Mucosa of stomach (tissue), 1 donor: ENCODE results near the gene AGAP3.
A peak's percentile ranks its signal among the peaks of the same experiment; 100 is the strongest.

Experiments
- H3K27me3 ChIP-seq: one replicate; pipeline ENCODE4 v1.7.0; 2013; ENCODE audit warnings: mild to moderate bottlenecking, low read length; ENCODE audit not compliant: control insufficient read depth, insufficient read depth
- H3K36me3 ChIP-seq: one replicate; pipeline ENCODE4 v1.7.0; 2013; ENCODE audit warnings: low read length; ENCODE audit not compliant: control insufficient read depth, insufficient read depth
- H3K4me1 ChIP-seq: one replicate; pipeline ENCODE4 v1.7.0; 2013; ENCODE audit warnings: mild to moderate bottlenecking, low read length; ENCODE audit not compliant: control insufficient read depth, insufficient read depth
- H3K4me3 ChIP-seq: one replicate; pipeline ENCODE4 v1.7.0; 2013; ENCODE audit warnings: low read length
- H3K9ac ChIP-seq: one replicate; pipeline ENCODE4 v1.7.0; 2013; ENCODE audit warnings: mild to moderate bottlenecking, low read length, moderate library complexity
- H3K9me3 ChIP-seq: one replicate; pipeline ENCODE4 v1.7.0; 2013; ENCODE audit warnings: mild to moderate bottlenecking, low read length, moderate library complexity; ENCODE audit not compliant: control insufficient read depth
- donor health status: Pancreatic carcinoma.

AGAP3 gene

GRCh38 chr7:151099486-151100211 is 13.4 kb downstream of the AGAP3 start:
- no peaks in the 10 kb centered on the region for H3K9me3 ChIP-seq
- H3K36me3 ChIP-seq, result no peaks in the 10 kb centered on the region
- no peak overlapping the region for H3K9ac ChIP-seq
- H3K4me3 ChIP-seq, result no peak overlapping the region
- no peaks in the 10 kb centered on the region for H3K27me3 ChIP-seq
- H3K4me1 ChIP-seq, result peaks cover 3% of the 10 kb centered on the region

GRCh38 chr7:151100921-151101320 is 14.6 kb downstream of the AGAP3 start:
- H3K9ac ChIP-seq, result no peak overlapping the region
- H3K4me3 ChIP-seq, result no peak overlapping the region
- H3K9me3 ChIP-seq, result no peaks in the 10 kb centered on the region
- H3K36me3 ChIP-seq, result no peaks in the 10 kb centered on the region
- H3K27me3 ChIP-seq, result no peaks in the 10 kb centered on the region
- no peaks in the 10 kb centered on the region for H3K4me1 ChIP-seq

GRCh38 chr7:151101621-151102396 is 15.5 kb downstream of the AGAP3 start:
- no peaks in the 10 kb centered on the region for H3K27me3 ChIP-seq
- no peaks in the 10 kb centered on the region for H3K36me3 ChIP-seq
- no peaks in the 10 kb centered on the region for H3K9me3 ChIP-seq
- H3K4me3 ChIP-seq, result no peak overlapping the region
- no peak overlapping the region for H3K9ac ChIP-seq
- no peaks in the 10 kb centered on the region for H3K4me1 ChIP-seq

GRCh38 chr7:151102991-151103390 is 16.7 kb downstream of the AGAP3 start:
- H3K9ac ChIP-seq, result no peak overlapping the region
- H3K4me1 ChIP-seq, result no peaks in the 10 kb centered on the region
- H3K9me3 ChIP-seq, result no peaks in the 10 kb centered on the region
- no peaks in the 10 kb centered on the region for H3K27me3 ChIP-seq
- no peak overlapping the region for H3K4me3 ChIP-seq
- no peaks in the 10 kb centered on the region for H3K36me3 ChIP-seq

- Histone ChIP-seq H3K27me3 (no peaks in the 10 kb centered on the region), H3K9ac (no peak overlapping the region), H3K4me1 (no peaks in the 10 kb centered on the region), H3K4me3 (no peak overlapping the region), H3K9me3 (no peaks in the 10 kb centered on the region), H3K36me3 (no peaks in the 10 kb centered on the region)
Measured at GRCh38 chr7:151103973-151104372, 17.7 kb downstream of the AGAP3 start.

GRCh38 chr7:151104411-151105235 is 18.3 kb downstream of the AGAP3 start:
- Histone ChIP-seq H3K9ac (no peak overlapping the region), H3K9me3 (no peaks in the 10 kb centered on the region), H3K4me1 (no peaks in the 10 kb centered on the region), H3K27me3 (no peaks in the 10 kb centered on the region), H3K4me3 (no peak overlapping the region), H3K36me3 (no peaks in the 10 kb centered on the region)

GRCh38 chr7:151107882-151108281 is 21.6 kb downstream of the AGAP3 start:
- Histone ChIP-seq H3K4me3 (no peak overlapping the region), H3K27me3 (no peaks in the 10 kb centered on the region), H3K9ac (no peak overlapping the region), H3K4me1 (peaks cover 18% of the 10 kb centered on the region), H3K36me3 (no peaks in the 10 kb centered on the region), H3K9me3 (no peaks in the 10 kb centered on the region)

- no peaks in the 10 kb centered on the region for H3K36me3 ChIP-seq
- H3K9me3 ChIP-seq, result no peaks in the 10 kb centered on the region
- peaks cover 30% of the 10 kb centered on the region for H3K4me1 ChIP-seq
- H3K27me3 ChIP-seq, result no peaks in the 10 kb centered on the region
- no peak overlapping the region for H3K9ac ChIP-seq
- no peak overlapping the region for H3K4me3 ChIP-seq
Measured at GRCh38 chr7:151109094-151110048, 23.1 kb downstream of the AGAP3 start.

- Histone ChIP-seq H3K4me3 (no peak overlapping the region), H3K27me3 (no peaks in the 10 kb centered on the region), H3K36me3 (no peaks in the 10 kb centered on the region), H3K4me1 (peaks cover 31% of the 10 kb centered on the region), H3K9ac (no peak overlapping the region), H3K9me3 (no peaks in the 10 kb centered on the region)
Measured at GRCh38 chr7:151110236-151110940, 24.1 kb downstream of the AGAP3 start.

- Histone ChIP-seq H3K9ac (peak overlapping the region; percentile 34), H3K4me1 (peaks cover 37% of the 10 kb centered on the region), H3K36me3 (no peaks in the 10 kb centered on the region)
Measured at GRCh38 chr7:151110941-151111645, 24.8 kb downstream of the AGAP3 start.

More at GRCh38 chr7:151110941-151111645, 24.8 kb downstream of the AGAP3 start:
- Histone ChIP-seq H3K9me3 (no peaks in the 10 kb centered on the region), H3K27me3 (no peaks in the 10 kb centered on the region), H3K4me3 (no peak overlapping the region)
